GM21390 (cell line): Measurements from ENCODE around the gene DNMT3A.

Experiments
- ATAC-seq: cut with Tn5 transposase; IDR thresholded peaks from one replicate; pipeline ENCODE4 v1.9.1; 2021; ENCODE audit not compliant: unreplicated experiment

The DNMT3A gene

GRCh38 chr2:25262288-25262687 is 79.4 kb downstream of the DNMT3A start:
- no peak for ATAC-seq

GRCh38 chr2:25259737-25260124 is 82.0 kb downstream of the DNMT3A start:
- ATAC-seq: no peak

DNA sequence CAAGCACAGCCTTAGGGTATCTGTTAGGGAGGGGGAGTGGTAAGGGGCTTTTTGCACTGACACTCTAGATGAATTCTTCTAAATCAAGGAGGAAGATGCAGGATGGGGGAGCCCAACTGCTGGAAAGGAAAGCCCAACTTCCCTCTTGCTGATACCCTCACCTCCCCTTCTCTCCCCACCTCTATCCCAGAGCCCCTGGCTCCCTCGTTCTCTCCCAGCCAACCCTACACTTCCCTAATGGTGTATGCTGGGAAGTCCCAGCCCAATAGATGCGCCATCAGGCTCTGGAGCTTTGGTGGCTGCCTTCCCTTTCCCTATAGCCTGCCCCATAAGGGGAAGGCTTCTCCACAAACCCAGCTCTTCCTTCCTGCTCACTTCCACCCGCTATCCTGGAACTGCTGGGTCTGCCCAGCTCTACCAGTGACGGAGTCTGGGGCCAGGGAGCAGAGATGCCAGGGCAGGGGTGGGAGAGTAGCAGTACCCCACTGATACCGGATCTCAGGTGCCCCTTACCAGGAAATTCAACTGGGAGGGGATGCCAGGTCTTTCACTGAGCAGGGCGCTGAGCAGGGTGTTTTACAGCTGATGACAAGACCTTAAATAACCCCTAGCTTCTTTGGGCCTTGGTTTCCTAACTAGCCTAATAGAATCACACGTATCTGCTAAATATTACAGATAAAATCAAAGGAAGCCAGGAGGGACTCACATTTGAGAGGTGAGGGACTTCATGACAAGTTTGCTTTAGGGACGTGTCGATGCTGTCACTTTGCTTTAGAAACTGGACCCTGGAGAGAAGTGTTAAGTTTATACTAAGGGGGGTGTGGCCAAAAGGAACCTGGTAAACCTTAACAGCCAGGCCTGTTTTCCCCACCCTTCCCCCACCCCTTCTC is 82.6 kb downstream of the DNMT3A start:
- ATAC-seq: no peak

- ATAC-seq: no peak
Observed at GRCh38 chr2:25257931-25258846, 83.5 kb downstream of the DNMT3A start.

- no peak for ATAC-seq
Observed at GRCh38 chr2:25257032-25257552, 84.6 kb downstream of the DNMT3A start.

DNA sequence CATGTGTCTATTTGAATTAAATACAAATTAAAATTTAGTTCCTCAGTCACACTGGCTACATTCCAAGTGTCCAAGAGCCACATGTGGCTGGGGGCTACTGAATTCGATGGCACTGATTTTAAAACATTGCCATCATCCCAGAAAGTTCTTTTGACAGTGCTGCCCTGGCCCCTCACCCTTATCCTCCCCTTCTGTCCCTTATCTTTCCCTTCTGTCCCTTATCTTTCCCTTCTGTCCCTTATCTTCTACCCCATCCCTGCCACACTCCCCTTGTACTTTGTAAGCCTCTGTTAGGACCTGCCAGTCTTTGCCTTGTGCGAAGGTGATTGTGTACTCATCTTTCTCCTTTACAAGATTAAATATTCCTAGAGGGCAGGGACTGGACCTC is 85.2 kb downstream of the DNMT3A start:
- no peak for ATAC-seq

- ATAC-seq: no peak
Observed at GRCh38 chr2:25255745-25256487, 85.8 kb downstream of the DNMT3A start.

- ATAC-seq: no peak
Observed at GRCh38 chr2:25254961-25255360, 86.8 kb downstream of the DNMT3A start.

GRCh38 chr2:25253153-25253626 is 88.5 kb downstream of the DNMT3A start:
- ATAC-seq: no peak

- no peak for ATAC-seq
Observed at GRCh38 chr2:25252291-25253152, 89.2 kb downstream of the DNMT3A start.

DNA sequence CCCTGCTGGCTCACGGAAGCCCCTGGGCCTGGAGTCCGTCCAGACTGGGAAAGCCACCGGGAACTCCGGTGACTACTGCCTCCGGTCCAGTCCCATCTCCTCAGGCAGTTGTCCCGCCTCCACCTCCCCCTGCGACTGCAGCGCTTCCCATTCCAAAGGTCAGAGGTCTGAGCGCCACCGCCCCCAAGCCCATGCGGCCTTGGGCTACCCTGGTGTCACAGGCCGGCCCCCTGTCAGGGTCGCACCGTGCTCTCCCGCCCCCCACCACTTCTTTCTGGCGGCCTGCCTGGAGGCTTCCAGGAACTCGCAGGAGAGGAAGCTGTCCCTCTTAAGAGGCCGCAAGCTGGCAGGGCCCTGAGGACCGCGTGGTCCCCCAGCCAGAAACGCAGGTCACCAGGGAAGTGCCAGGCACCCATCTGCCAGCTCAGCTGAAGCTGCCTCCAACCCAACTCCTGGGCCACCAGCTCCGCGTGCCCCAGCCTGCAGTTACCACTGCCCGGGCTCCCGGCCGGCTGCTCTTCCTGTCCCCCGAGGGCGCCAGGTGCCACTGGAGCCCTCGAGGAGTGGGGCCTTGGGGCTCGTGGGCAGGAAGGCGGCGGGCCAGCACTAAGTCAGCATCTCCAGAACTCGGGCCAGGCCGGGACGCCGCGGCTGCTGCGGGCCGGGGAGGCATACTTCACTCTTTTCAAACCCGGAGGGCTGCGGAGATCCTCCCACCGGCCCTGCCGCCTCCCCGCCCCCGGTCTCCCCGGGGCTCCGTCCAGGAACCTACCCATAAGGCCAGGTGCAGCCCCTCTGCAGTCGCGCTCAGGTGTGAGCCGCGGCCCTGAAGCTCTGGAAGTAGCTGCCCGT is 90.1 kb downstream of the DNMT3A start:
- ATAC-seq: no peak

DNA sequence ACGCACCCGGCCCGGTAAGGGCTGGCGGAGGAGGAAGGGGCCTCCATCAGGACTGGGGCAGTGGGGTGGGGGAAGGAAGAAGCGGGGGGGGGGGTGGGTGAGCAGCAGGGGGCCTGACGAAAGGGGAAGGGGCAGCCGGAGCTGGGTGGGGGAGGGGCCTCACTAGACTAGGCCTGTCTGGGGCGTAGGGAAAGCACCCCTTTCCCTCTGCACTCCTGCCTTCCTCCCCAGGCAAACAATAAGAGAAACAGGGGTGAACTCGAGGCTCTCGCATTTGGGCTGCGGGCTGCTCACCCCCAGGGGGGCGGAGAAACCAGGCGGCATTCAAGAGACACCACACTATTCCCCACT is 90.7 kb downstream of the DNMT3A start:
- no peak for ATAC-seq

DNA sequence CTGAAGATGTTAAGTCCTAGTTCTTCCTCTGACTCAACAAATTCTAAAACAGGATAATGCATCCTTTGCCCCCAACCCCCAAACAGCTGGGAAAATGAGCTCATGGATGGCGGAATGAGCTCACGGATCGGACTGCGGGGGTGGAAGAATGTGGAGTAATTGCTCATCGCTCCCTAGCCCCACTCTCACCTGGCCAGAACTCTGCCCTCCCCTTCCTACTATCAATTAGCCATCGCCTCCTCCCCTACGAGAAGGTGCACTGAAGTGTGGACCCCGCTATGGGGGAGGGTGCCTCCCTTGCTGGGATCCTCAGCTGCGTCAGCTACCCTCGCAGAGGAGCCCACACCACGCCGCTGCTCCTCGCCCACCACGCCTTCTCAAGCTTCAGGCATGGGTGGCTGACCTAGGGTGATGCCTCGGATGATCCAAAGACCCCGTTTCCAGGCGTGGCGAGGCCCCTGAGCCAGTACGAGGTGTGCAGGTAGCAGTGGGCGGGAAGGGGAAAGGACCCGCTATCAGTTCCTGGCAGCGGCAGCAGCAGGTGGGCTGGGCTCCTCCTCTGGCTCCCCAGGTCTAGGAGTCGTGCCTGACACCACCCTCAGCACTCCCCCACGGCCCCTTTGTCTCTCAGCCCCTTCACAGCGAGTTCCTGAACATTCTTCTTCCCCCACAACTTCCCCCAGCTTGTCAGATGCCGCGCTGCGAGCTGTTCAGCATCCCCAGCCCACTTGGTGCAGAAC is 91.2 kb downstream of the DNMT3A start:
- no peak for ATAC-seq

- no peak for ATAC-seq
Observed at GRCh38 chr2:25249785-25250184, 91.9 kb downstream of the DNMT3A start.

DNA sequence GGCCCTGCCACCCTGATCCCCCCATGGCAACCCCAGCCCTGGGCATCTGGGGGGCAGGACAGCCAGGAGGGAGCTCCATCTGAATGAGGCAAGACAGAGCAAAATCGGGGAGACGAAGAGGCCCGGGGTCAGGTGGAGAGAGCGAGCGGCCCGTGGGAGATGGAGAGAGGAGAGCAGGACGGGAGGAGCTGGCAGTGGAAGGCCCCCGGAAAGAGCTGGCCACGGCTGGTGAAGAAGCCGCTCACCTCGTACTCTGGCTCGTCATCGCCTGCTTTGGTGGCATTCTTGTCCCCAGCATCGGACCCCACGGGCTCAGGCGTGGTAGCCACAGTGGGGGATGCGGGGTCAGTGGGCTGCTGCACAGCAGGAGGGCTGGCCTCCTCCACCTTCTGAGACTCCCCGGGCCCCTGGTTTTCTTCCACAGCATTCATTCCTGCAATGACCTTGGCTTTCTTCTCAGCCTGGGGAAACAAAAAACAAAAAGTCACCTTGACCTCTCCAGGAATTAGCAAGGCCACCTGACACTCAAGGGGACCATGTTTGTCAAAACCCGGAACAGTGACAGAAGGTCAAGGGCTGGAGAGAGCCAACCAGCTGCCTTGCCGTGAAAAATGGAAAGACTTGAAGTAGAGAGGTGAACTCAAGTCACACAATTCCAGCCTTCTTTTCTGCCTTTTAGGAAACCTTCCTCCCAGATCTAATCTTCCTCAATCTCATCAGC is 93.8 kb downstream of the DNMT3A start:
- no peak for ATAC-seq

DNA sequence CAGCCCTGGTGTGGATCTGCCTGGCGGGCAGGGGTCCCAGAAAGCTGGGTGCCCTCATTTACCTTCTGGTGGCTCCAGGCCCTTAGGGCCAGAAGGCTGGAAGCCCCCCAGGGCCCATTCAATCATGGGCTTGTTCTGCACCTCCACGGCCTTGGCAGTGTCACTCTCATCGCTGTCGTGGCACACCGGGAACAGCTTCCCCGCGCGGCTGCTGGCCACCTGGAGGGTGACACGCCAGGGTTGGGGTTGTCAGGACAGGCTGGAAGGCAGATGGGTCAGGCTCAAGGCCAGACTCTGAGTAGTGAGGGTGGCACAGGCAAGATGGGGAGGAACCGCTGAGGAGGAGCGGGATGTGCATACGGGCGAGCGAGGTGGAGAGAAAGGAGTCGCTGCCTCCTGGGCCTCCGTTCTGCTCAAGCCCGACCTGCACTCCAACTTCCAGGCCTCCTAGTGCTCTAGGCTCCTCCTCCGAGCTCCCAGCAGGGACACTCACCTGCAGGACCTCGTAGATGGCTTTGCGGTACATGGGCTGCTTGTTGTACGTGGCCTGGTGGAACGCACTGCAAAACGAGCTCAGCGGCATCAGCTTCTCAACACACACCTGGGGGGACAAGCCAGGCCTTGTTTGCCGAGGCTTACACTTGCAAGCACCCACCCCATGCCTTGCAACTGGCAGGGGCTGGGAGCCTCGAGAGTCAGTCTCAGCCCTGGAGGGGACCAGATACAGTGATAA is 95.0 kb downstream of the DNMT3A start:
- ATAC-seq: no peak

- ATAC-seq: no peak
Observed at GRCh38 chr2:25246001-25246400, 95.7 kb downstream of the DNMT3A start.
